Liver (tissue), 3 donors: ENCODE measurements around the gene MRPL50.

Source experiments
- HNF4G ChIP-seq: IDR thresholded peaks from 2 replicates; pipeline ENCODE4 v1.6.1; 2016; ENCODE audit warnings: antibody characterized with exemption
- RAD21 ChIP-seq, 2 donors: IDR thresholded peaks; 2 replicates each; pipeline ENCODE4 v1.6.1; 2016; ENCODE audit warnings: antibody characterized with exemption in 2 of 2, mild to moderate bottlenecking in 2 of 2
- TF ChIP-seq, protein P1 (sequence below): fragments of 150-350 bp; IDR thresholded peaks from 2 replicates; pipeline ENCODE4 v1.5.1; 2017; ENCODE audit warnings: improper control_type of control experiment, low read depth, low read length; ENCODE audit not compliant: missing input control
- donor health status: healthy.
- donor health status: healthy.

DNA sequence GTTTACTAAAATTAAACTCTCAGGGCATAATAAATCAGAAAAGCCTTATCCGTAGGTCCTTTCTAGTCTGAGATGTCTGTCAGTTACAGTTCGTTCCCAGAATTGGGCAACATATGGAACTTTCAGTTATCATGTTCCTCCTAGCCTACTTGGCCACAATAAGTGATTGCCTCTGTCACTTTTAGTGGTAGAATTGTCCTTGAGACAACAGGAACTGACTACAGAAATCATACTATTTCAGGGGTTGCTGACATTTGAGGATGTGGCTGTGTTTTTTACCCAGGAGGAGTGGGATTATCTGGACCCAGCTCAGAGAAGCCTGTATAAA lies 1.2 kb upstream of the MRPL50 start:
- TF ChIP-seq, protein P1, sequence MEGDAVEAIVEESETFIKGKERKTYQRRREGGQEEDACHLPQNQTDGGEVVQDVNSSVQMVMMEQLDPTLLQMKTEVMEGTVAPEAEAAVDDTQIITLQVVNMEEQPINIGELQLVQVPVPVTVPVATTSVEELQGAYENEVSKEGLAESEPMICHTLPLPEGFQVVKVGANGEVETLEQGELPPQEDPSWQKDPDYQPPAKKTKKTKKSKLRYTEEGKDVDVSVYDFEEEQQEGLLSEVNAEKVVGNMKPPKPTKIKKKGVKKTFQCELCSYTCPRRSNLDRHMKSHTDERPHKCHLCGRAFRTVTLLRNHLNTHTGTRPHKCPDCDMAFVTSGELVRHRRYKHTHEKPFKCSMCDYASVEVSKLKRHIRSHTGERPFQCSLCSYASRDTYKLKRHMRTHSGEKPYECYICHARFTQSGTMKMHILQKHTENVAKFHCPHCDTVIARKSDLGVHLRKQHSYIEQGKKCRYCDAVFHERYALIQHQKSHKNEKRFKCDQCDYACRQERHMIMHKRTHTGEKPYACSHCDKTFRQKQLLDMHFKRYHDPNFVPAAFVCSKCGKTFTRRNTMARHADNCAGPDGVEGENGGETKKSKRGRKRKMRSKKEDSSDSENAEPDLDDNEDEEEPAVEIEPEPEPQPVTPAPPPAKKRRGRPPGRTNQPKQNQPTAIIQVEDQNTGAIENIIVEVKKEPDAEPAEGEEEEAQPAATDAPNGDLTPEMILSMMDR, result no peak
- no peak for TF ChIP-seq HNF4G
- TF ChIP-seq RAD21 (IDR thresholded peaks at IDR 0.05), result no peak
